Measurements from ENCODE around the gene SLC9A9.
A peak's percentile ranks its signal among the peaks of the same experiment; 100 is the strongest.

SLC9A9 gene

GRCh38 chr3:143600756-143601718 lies 247.2 kb downstream of the SLC9A9 start:
- DNase-seq (ENCODE audit: low read depth) = peak; percentile 97

- no peak for DNase-seq (ENCODE audit: low read depth)
Observed at GRCh38 chr3:143597774-143598652, 250.3 kb downstream of the SLC9A9 start.

GRCh38 chr3:143596957-143597642 lies 251.2 kb downstream of the SLC9A9 start:
- no peak for DNase-seq (ENCODE audit: low read depth)

DNA sequence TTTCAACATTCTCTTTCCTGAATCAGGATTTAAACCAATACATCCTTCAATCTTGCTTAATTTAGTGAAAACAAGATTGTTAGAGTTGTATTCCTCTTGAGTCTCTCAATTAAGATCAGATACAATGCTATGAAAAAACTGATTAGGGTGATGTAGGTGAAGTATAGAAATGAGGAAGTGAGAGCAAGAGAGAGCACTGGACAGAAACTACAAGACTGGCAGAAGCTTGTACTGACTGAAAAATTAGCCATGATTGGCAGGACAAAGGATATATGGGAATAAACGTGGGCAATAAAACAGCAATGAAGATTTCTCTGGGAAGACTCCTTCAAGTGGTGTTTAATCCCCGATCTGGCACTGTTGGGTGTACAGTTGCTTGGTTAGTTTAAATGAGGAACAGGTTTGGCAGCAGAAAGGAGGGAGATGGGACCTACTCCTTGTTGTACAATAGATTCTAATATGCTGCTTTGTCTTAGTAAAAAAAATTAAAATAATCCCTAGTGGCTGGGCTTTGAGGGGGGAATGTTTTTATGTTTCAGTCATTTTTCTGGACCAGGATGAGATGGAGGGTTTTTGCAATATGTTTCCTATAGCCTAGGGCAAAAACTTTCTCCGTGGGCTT lies 252.7 kb downstream of the SLC9A9 start:
- DNase-seq (ENCODE audit: low read depth) = no peak

DNA sequence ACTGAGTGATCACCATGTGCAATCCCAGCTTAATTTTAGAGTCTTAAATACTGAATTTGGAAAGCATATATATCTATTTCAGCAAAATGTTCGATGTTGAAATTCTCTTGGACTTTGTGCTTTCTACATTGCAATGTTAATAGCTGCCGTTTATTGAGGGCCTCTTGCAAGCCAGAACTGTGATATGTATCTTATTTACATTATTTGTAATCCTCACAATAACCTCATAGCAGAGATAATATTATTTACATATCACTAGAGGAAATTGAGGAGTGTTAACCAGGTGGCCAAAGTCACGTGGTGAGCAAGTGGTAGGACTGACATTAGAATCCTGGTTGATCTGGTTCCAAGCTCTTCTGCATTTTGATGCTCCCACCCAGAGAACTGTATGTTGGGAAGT lies 254.1 kb downstream of the SLC9A9 start:
- DNase-seq (ENCODE audit: low read depth) = no peak

GRCh38 chr3:143590660-143591059 lies 257.6 kb downstream of the SLC9A9 start:
- no peak for DNase-seq (ENCODE audit: low read depth)

DNA sequence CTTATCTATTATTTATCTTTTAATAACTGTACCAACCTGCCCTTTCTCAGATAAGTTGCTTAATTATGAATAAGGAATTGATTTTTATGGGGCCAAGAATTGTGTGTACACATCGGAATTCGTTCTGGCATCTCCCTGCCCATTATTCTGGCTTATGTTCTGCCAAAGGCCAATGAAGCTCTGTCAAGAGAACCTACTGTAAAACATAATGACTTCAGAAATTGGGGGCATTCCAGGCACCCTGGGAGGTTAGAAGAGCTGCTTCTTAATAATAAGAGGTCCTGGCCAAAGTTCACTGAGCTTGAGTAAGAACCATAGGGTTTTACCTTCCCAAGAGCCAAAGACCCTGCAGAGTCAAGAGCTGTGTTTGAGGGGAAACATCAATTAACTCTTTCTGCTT lies 261.7 kb downstream of the SLC9A9 start:
- DNase-seq (ENCODE audit: low read depth) = no peak

DNA sequence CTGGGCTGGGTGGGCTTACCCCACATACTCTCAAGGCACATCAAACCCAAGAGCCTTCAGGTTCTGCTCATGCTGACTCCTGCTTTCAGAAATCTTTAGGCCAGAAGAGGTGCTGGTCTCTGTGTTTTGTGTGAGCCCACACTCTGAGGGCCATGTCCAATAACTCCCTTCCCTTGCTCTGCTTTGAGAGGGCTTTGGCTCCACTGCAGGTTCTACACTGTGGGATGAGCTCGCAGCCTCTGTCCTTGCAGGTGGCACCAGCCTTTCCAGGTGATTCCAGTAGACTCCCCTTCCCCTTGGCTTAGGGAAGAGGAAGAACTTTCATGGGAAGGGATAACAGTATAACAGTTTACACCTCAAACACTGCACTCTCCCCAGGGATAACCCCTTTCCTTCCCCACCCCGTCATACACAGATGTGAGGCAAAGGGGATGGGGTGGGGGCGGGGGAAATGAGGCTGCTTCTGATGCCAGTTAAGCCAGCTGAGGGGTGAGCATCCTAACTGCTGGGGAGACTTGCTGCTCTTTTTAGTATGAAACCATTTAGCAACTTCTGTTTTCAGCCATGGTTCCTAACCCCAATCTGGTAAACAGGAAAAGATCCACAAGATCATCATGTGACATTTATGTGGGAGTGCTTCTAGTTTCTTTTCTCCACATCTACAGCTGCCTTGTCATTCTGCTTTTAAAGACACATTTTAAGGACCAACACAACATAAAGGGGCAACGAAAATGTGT lies 262.4 kb downstream of the SLC9A9 start:
- no peak for DNase-seq (ENCODE audit: low read depth)

- no peak for DNase-seq (ENCODE audit: low read depth)
Observed at GRCh38 chr3:143584474-143584873, 263.8 kb downstream of the SLC9A9 start.

DNA sequence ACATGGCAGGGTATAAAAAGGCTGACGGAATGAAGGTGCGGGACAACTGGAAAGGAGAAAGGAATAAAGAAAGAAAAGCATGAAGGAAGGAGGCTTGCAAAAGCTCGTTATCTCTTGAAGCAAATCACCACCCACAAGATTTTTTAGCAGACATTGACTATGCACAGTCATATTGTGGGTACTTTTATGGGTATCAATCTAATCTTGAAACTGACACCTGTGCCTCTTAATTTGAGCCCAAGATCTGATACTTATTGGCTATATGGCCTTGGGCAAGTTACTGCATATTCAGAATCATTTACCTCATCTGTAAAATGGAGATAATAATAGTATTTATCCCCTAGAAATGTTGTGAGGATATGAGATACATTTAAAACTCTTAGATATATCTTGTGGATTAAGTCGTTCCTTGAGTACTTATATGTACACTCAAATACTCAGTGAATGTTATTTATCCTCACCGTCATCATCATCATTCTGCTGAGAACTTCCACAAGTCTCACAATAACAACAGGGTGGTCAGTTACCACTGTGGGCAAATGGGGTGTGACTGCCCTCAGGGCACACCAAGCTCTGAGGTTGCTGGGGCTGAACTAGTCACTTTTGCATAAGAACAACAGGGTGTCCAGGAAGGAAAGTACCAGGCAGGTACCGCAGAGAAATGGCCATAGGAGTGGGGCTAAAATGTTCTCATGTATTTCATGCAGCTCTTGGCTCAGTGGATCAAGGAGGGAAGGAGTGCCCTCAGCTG lies 266.1 kb downstream of the SLC9A9 start:
- no peak for DNase-seq (ENCODE audit: low read depth)

GRCh38 chr3:143578810-143579435 lies 269.3 kb downstream of the SLC9A9 start:
- no peak for DNase-seq (ENCODE audit: low read depth)

DNA sequence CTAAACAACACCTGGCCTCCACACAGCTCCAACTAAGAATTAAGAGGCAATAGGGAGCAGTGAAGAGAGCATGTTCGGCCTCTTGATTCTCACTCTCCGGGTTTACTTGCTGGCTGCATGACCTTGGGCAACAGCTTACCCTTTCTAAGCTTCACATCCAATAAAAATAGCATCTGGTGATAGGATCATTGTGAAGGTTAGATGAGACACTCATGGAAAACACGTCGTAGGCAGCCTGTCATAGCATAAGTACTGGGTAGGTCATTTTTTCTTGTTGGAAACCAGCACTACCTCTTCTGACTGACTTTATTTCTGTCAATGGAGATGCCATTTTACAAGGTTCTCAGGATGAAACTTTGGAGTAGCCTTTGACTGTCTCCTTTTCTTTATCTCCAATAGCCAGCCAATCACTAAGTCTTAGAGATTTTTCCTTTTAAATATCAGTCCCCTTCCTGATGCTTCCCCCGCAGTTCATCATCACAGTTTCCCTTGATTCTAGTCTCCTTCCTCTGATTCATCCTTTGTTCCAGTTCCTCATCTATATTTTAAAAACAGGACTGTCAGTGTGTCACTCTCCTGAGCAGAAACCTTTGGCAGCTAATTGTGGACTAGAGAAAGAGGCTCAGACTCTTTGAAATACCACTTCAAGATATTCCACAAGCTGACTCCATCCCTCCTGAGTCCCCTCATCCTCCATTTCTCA lies 271.5 kb downstream of the SLC9A9 start:
- DNase-seq (ENCODE audit: low read depth) = no peak

DNA sequence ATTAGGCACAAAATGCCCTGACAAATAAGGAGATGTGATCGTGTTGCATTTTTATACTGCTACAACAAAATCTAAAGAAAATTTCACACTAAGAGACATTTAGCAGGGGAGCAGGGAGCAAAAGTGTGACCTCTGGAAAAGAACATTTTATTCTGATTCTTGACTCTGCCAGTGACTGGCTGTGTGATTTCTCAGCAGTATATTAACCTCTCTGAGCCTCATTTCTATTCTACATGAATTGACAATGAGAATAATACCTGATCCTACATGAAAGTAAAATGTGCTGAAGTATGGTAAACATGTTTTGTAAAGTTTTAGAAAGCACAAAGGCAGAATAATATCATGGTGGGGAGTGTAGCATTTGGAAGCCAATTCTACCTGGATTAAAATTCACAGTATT lies 273.3 kb downstream of the SLC9A9 start:
- no peak for DNase-seq (ENCODE audit: low read depth)

DNA sequence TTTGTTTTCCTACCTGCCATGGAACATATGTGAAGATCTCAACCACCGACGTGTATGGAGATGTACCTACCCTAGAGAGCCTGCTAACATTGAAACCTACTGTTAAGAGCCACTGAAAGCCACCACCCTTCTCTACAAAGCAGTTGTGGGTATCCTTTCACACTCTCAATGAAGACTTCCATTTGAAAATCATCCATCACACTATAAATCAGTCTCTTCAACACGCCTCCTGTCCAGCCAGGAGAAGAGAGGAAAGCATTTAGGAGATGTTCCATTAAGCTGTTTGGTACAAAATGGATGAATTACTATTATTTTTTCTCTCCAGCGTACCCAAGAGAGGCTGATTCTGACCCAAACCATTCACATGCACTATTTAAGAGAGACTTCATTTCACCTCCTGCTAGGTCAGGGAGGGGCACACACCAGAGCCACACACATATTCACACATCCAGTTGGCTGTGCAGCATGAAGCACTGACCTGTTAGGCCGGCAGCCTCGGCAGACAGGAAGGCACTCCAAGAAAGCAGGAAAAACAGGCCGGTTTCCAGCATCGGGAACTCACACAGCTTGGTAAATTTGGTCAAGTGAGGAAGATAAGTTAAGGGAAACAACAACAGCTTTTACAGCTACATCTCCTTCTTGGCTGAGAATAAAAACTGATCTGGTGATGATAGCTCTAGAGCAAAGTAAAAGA lies 274.5 kb downstream of the SLC9A9 start:
- DNase-seq (ENCODE audit: low read depth) = no peak

DNA sequence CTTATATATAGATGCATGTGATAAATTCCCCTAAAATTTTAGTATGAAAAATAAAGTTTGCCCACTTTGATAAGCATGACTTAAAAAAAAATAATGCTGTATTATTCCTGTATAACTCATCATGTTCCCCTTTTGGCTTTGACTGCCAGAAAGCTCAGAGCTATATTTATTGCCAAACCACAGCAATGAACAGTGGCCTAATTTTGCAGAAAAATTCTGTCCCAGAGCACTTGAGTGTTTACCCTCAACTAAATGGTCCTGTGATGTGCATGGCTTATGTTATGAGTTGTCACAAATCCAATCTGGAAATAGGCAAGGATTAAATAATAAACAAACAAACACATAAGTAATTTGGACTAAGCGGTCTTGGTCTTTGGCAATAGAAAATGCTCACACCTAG lies 276.7 kb downstream of the SLC9A9 start:
- peak; percentile 44 for DNase-seq (ENCODE audit: low read depth)

- DNase-seq (ENCODE audit: low read depth) = no peak
Observed at GRCh38 chr3:143567823-143568222, 280.4 kb downstream of the SLC9A9 start.

DNA sequence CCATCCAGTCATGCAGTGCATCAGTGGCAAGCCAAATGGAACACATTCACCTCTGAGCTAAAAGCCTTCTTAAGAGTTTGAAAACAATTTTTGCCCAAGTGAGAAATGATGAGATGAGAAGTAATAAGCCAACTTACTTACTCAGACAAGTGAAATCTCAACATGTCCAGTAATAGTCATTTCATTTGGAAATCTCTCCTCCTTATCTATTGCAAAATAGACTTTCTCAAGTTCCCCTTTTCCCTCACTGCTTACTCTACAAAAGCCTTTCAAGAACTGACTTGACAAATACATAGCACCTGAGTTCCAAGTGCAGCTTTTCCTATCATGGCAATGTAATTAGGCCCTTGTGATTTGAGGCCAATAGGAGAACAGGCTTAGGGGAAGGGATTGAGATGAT lies 282.3 kb downstream of the SLC9A9 start:
- peak; percentile 94 for DNase-seq (ENCODE audit: low read depth)

DNA sequence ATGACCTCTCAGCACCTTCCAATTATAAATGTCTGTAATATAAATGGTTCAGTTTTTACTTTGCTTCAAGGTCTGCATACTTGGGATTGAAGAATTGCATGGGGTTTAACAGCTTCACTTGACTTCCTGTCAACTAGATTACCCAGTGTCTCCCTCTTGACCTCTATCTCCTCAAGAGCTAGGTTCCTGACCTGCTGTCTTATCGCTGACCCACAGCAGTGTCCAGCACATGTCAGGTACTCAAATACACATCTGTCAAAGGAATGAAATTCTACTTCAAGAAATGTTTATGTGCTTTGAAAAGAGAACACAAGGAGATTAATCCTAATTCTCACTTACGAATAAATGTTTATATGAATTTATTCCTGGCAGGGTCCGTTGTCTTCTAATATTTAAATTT lies 284.5 kb downstream of the SLC9A9 start:
- no peak for DNase-seq (ENCODE audit: low read depth)

DNA sequence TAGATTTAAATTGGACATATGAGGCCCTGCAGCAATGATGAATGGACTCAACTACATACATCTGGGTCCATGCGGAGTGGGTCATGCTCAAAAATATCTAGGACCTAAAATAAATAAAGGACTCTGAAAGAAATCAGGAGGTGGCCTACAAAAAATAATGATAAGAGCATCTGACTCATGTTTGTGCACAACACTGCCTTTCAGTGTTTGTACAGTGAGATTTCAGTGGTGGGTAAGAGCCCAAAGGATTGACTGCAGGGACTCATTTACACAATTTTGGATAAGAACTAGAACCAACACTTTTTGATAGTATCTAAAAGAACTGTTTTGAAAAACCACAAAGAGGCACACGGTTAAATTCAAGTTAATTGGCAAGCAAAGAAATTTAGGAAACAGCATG lies 285.5 kb downstream of the SLC9A9 start:
- DNase-seq (ENCODE audit: low read depth) = peak; percentile 15
